Loucy (cell line): ENCODE results near the gene OR2AJ1.

ENCODE experiments used
- EZH2phosphoT487 ChIP-seq: fragments of 200-600 bp; IDR thresholded peaks from 2 replicates; pipeline ENCODE4 v1.6.1; 2018; ENCODE audit warnings: antibody characterized with exemption, mild to moderate bottlenecking, moderate library complexity, borderline replicate concordance
- TF ChIP-seq, protein P1 (sequence below): fragments of 200-600 bp; sonication (generic); conservative IDR thresholded peaks from 2 replicates; pipeline ENCODE4 v1.5.1; 2014; ENCODE audit warnings: mild to moderate bottlenecking, antibody characterized with exemption, low read length

DNA sequence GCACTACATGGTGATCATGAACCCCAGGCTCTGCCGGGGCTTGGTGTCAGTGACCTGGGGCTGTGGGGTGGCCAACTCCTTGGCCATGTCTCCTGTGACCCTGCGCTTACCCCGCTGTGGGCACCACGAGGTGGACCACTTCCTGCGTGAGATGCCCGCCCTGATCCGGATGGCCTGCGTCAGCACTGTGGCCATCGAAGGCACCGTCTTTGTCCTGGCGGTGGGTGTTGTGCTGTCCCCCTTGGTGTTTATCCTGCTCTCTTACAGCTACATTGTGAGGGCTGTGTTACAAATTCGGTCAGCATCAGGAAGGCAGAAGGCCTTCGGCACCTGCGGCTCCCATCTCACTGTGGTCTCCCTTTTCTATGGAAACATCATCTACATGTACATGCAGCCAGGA lies 28.7 kb upstream of the OR2AJ1 start:
- TF ChIP-seq, protein P1, sequence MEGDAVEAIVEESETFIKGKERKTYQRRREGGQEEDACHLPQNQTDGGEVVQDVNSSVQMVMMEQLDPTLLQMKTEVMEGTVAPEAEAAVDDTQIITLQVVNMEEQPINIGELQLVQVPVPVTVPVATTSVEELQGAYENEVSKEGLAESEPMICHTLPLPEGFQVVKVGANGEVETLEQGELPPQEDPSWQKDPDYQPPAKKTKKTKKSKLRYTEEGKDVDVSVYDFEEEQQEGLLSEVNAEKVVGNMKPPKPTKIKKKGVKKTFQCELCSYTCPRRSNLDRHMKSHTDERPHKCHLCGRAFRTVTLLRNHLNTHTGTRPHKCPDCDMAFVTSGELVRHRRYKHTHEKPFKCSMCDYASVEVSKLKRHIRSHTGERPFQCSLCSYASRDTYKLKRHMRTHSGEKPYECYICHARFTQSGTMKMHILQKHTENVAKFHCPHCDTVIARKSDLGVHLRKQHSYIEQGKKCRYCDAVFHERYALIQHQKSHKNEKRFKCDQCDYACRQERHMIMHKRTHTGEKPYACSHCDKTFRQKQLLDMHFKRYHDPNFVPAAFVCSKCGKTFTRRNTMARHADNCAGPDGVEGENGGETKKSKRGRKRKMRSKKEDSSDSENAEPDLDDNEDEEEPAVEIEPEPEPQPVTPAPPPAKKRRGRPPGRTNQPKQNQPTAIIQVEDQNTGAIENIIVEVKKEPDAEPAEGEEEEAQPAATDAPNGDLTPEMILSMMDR = no peak
- no peak for TF ChIP-seq EZH2phosphoT487
